ENCODE results near the gene AAR2. TPM values are rescaled to one million over a fixed set of nuclear protein-coding genes. Genes with fewer than 3 reads are reported as not detected.

AAR2 gene
- total RNA-seq, 1 donor from 2014 or later = 13.7 TPM

- TF ChIP-seq CTCF (IDR thresholded peaks at IDR 0.05; ENCODE audit: insufficient read depth, low read length, severe bottlenecking) = no peak
- H3K4me3 ChIP-seq (ENCODE audit: low read depth, low read length) = no peak overlapping the region
- no peak for FAIRE-seq
- H3K27me3 ChIP-seq (ENCODE audit: control insufficient read depth, insufficient read depth, low read length) = no peaks in the 10 kb centered on the region
- no peak for DNase-seq (ENCODE audit: low read depth)
- H3K36me3 ChIP-seq (ENCODE audit: control insufficient read depth, insufficient read depth, low read length) = no peaks in the 10 kb centered on the region
Measured at GRCh38 chr20:36274181-36274841, 38.0 kb downstream of the AAR2 start.

- FAIRE-seq (no peak), DNase-seq (ENCODE audit: low read depth) (no peak)
- Histone ChIP-seq H3K36me3 (ENCODE audit: control insufficient read depth, insufficient read depth, low read length) (no peaks in the 10 kb centered on the region), H3K4me3 (ENCODE audit: low read depth, low read length) (no peak overlapping the region), H3K27me3 (ENCODE audit: control insufficient read depth, insufficient read depth, low read length) (peaks cover 2% of the 10 kb centered on the region)
- TF ChIP-seq CTCF (IDR thresholded peaks at IDR 0.05; ENCODE audit: insufficient read depth, low read length, severe bottlenecking) = no peak
Measured at GRCh38 chr20:36275011-36275410, 38.7 kb downstream of the AAR2 start.

GRCh38 chr20:36275441-36276189 is 39.3 kb downstream of the AAR2 start:
- FAIRE-seq (no peak), DNase-seq (ENCODE audit: low read depth) (no peak)
- no peak for TF ChIP-seq CTCF (IDR thresholded peaks at IDR 0.05; ENCODE audit: insufficient read depth, low read length, severe bottlenecking)
- Histone ChIP-seq H3K4me3 (ENCODE audit: low read depth, low read length) (no peak overlapping the region), H3K36me3 (ENCODE audit: control insufficient read depth, insufficient read depth, low read length) (no peaks in the 10 kb centered on the region), H3K27me3 (ENCODE audit: control insufficient read depth, insufficient read depth, low read length) (peaks cover 2% of the 10 kb centered on the region)

GRCh38 chr20:36277546-36277945 is 41.3 kb downstream of the AAR2 start:
- H3K27me3 ChIP-seq (ENCODE audit: control insufficient read depth, insufficient read depth, low read length) = peaks cover 2% of the 10 kb centered on the region
- no peak overlapping the region for H3K4me3 ChIP-seq (ENCODE audit: low read depth, low read length)
- no peak for DNase-seq (ENCODE audit: low read depth)
- no peaks in the 10 kb centered on the region for H3K36me3 ChIP-seq (ENCODE audit: control insufficient read depth, insufficient read depth, low read length)
- no peak for TF ChIP-seq CTCF (IDR thresholded peaks at IDR 0.05; ENCODE audit: insufficient read depth, low read length, severe bottlenecking)
- FAIRE-seq = no peak

GRCh38 chr20:36279362-36279761 is 43.1 kb downstream of the AAR2 start:
- no peak for TF ChIP-seq CTCF (IDR thresholded peaks at IDR 0.05; ENCODE audit: insufficient read depth, low read length, severe bottlenecking)
- Histone ChIP-seq H3K4me3 (ENCODE audit: low read depth, low read length) (no peak overlapping the region), H3K36me3 (ENCODE audit: control insufficient read depth, insufficient read depth, low read length) (no peaks in the 10 kb centered on the region), H3K27me3 (ENCODE audit: control insufficient read depth, insufficient read depth, low read length) (peaks cover 2% of the 10 kb centered on the region)
- DNase-seq (ENCODE audit: low read depth) (no peak), FAIRE-seq (no peak)

All from bronchial epithelial cell (primary cell).